HG03159 (cell line): ENCODE results near the gene PSIP1.
"Not testable (repeated sequence)": the region's sequence is repeated elsewhere in the genome, so short reads cannot be mapped to it uniquely, and the experiment has no call there.

Experiments
- ATAC-seq: cut with Tn5 transposase; IDR thresholded peaks from one replicate; pipeline ENCODE4 v1.9.1; 2021; ENCODE audit warnings: mild to moderate bottlenecking, moderate library complexity; ENCODE audit not compliant: unreplicated experiment

The PSIP1 gene

GRCh38 chr9:15510789-15511575 is at the start of gene PSIP1:
Gene PSIP1 (minus strand): TSS chr9:15510970. CDS start chr9:15510188, 782 bp downstream.
- ATAC-seq, result peak; percentile 78

- ATAC-seq, result peak; percentile 26
Observed at GRCh38 chr9:15553528-15553898, 42.7 kb upstream of the PSIP1 start.

GRCh38 chr9:15552636-15553527 is 42.1 kb upstream of the PSIP1 start, which contains the start of gene CCDC171:
Gene CCDC171 (plus strand): TSS chr9:15553043. CDS start chr9:15564089, 11,046 bp downstream.
- peak; percentile 68 for ATAC-seq

- ATAC-seq, result no peak
Observed at GRCh38 chr9:15549611-15550010, 38.8 kb upstream of the PSIP1 start.

- ATAC-seq, result no peak
Observed at GRCh38 chr9:15543047-15543813, 32.5 kb upstream of the PSIP1 start.

- no peak for ATAC-seq
Observed at GRCh38 chr9:15542624-15543023, 31.9 kb upstream of the PSIP1 start.

GRCh38 chr9:15541872-15542271 is 31.1 kb upstream of the PSIP1 start:
- ATAC-seq, result no peak

- ATAC-seq, result peak; percentile 38
Observed at GRCh38 chr9:15531380-15531779, 20.6 kb upstream of the PSIP1 start.

- ATAC-seq, result peak; percentile 81
Observed at GRCh38 chr9:15529566-15530324, 19.0 kb upstream of the PSIP1 start.

- ATAC-seq, result not testable (repeated sequence)
Observed at GRCh38 chr9:15527035-15527434, 16.3 kb upstream of the PSIP1 start.

GRCh38 chr9:15525958-15526357 is 15.2 kb upstream of the PSIP1 start:
- ATAC-seq, result no peak

GRCh38 chr9:15524845-15525455 is 14.2 kb upstream of the PSIP1 start:
- ATAC-seq, result no peak

GRCh38 chr9:15522130-15522755 is 11.5 kb upstream of the PSIP1 start:
- no peak for ATAC-seq

- ATAC-seq, result no peak
Observed at GRCh38 chr9:15521254-15521653, 10.5 kb upstream of the PSIP1 start.

- ATAC-seq, result no peak
Observed at GRCh38 chr9:15519831-15520230, 9.1 kb upstream of the PSIP1 start.

GRCh38 chr9:15513335-15513734 is 2.6 kb upstream of the PSIP1 start:
- ATAC-seq, result no peak

GRCh38 chr9:15512889-15513288 is 2.1 kb upstream of the PSIP1 start:
- no peak for ATAC-seq

GRCh38 chr9:15512204-15512603 is 1.4 kb upstream of the PSIP1 start:
- ATAC-seq, result no peak
